Bronchial epithelial cell (primary cell): ENCODE measurements around the gene ZNF48. TPM values are rescaled to one million over a fixed set of nuclear protein-coding genes. Genes with fewer than 3 reads are reported as not detected.

Experiments
- DNase-seq: peaks from one replicate; pipeline ENCODE4 v3.0.0-alpha.2; 2010; ENCODE audit warnings: low read depth
- FAIRE-seq: peaks from 2 replicates; lab custom pipeline; 2011; peaks lifted over from hg19 to GRCh38; lab: Jason Lieb, UNC
- H3K27me3 ChIP-seq: 2 replicates; pipeline ENCODE4 v1.5.1; 2011; ENCODE audit warnings: low read length; ENCODE audit not compliant: control insufficient read depth, insufficient read depth
- H3K36me3 ChIP-seq: 2 replicates; pipeline ENCODE4 v1.5.1; 2011; ENCODE audit warnings: low read length; ENCODE audit not compliant: control insufficient read depth, insufficient read depth
- H3K4me3 ChIP-seq: 2 replicates; pipeline ENCODE4 v1.5.1; 2011; ENCODE audit warnings: mild to moderate bottlenecking, low read depth, low read length, control low read depth
- CTCF ChIP-seq: IDR thresholded peaks from 2 replicates; pipeline ENCODE4 v1.5.1; 2011; ENCODE audit warnings: mild to moderate bottlenecking, moderate library complexity, low read length, control low read depth, inconsistent platforms; ENCODE audit not compliant: insufficient read depth, severe bottlenecking
- total RNA-seq: library from RNA; depleted of rRNA; stranded (reverse); fragments of >200 nt; gene quantifications from 2 replicates; pipeline ENCODE4 v1.2.1, GENCODE V29; 2014

ZNF48 gene
- total RNA-seq, 1 donor from 2014 or later: 12.9 TPM

DNA sequence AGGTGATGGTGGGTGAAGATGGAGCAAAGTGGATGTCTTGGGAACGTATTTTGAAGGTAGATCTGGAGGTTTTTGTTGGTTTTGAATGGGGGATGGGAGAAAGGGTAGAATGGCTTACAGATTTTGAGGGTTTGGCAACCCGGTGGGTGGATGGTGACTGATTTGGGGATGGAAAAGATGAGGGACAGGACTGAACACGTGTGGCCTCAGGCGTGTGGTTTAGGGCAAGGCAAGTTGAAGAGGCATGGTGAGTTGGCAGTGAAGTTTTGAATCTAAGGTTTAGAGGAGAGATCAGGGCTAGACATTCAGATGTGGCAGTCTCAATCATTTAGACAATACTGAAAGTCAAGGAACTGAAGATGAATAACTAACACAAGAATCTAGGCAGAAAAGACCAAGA is 39.6 kb downstream of the ZNF48 start:
- H3K27me3 ChIP-seq: no peaks in the 10 kb centered on the region
- FAIRE-seq: no peak
- peak; percentile 76 for DNase-seq
- no peaks in the 10 kb centered on the region for H3K36me3 ChIP-seq
- no peak overlapping the region for H3K4me3 ChIP-seq
- no peak for TF ChIP-seq CTCF

DNA sequence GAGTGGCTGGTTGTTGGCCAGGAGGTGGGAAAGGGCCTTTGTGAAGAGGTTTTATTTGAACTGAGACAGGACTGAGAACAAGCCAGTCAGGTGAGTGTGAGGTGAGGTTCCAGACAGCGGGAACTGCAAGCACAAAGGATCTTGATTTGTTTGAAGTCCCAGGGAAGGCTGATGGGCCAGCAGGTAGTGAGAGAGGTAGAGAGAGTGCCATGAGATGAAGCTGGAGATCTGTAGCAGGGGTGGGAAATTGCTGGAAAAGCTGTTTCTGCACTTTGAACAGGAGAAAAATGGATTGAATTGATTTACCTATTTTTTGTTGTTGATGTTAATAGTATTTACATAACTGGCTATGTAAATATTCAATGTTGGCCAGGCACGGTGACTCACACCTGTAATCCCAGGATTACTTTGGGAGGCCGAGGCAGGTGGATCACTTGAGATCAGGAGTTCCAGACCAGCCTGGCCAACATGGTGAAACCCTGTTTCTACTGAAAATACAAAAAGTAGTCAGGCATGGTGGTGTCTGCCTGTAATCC is 42.4 kb downstream of the ZNF48 start:
- no peak for FAIRE-seq
- no peak for TF ChIP-seq CTCF
- Histone ChIP-seq H3K4me3 (no peak overlapping the region), H3K27me3 (no peaks in the 10 kb centered on the region), H3K36me3 (no peaks in the 10 kb centered on the region)
- DNase-seq: no peak

DNA sequence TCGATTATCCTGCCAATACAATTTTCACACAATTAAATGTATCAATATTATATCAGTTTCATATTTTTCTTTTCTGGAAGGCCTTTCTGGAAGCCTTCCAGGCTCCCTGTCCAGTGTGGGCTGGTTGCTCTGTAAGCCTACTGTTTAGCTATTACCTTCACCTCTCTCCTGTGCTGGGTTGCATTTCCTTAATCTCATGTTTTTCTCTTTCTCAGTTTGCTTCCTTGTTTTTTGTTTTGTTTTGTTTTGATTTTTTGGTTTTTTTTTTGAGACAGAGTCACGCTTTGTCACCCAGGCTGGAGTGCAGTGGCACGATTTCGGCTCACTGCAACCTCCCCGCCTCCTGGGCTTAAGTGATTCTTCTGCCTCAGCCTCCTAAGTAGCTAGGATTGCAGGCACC is 43.6 kb downstream of the ZNF48 start:
- peaks cover 2% of the 10 kb centered on the region for H3K36me3 ChIP-seq
- FAIRE-seq (no peak), DNase-seq (no peak)
- H3K4me3 ChIP-seq: no peak overlapping the region
- no peaks in the 10 kb centered on the region for H3K27me3 ChIP-seq
- TF ChIP-seq CTCF: no peak

DNA sequence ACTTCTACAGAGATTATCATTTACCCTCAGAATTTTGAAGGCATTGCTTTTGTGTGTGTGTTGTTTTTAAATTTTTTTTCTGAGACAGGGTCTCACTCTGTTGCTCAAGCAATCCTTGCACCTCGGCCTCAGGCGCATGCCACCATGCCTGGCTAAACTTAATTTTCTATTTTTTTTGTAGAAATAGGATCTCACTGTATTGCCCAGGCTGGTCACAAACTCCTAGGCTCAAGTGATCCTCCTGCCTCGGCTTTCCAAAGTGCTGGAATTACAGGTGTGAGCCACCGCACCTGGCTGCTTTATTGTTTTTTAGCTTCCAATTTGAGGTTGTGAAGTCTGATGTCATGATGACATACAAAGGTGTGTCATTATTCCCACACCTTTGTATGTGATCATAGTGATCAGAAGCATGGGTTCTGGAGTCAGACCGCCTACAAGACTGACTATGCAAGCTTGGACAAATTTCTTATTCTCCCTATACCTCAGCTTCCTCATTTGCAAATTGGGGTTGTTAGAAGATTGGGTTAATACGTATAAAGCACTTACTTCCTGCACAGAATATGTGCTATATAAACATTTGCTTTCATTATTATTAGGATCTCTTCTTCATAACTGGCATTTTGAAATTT is 44.6 kb downstream of the ZNF48 start:
- no peak for DNase-seq
- no peak for TF ChIP-seq CTCF
- no peak overlapping the region for H3K4me3 ChIP-seq
- H3K27me3 ChIP-seq: no peaks in the 10 kb centered on the region
- peaks cover 2% of the 10 kb centered on the region for H3K36me3 ChIP-seq
- FAIRE-seq: no peak

DNA sequence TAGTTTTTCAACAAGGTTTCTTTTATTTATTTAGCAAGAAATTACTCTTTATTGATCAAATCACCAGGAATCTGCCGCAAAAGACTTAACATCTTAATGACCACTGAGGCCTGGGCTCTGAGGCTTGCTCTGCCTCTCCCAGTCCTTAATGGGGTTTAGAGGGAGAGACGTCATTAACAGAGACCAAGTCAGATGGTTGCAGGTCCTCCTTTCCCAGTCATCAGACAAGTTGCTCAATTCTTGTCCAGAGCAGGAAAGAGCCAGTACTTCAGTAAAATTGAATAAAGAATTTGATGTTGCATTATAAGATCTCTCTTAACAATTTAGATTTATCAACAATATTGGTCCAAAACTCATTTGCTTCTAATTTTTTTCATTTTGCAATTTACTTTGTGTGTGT is 48.4 kb downstream of the ZNF48 start:
- Histone ChIP-seq H3K36me3 (peaks cover 2% of the 10 kb centered on the region), H3K4me3 (no peak overlapping the region), H3K27me3 (no peaks in the 10 kb centered on the region)
- no peak for TF ChIP-seq CTCF
- no peak for FAIRE-seq
- DNase-seq: no peak
